Urinary bladder (tissue), 4 donors: ENCODE data around the gene CYP4F3. TPM values are rescaled to one million over a fixed set of nuclear protein-coding genes. Genes with fewer than 3 reads are reported as not detected.
"Not testable (repeated sequence)": the region's sequence is repeated elsewhere in the genome, so short reads cannot be mapped to it uniquely, and the experiment has no call there.

Experiments
- DNase-seq: peaks from one replicate; pipeline ENCODE4 v3.0.0-alpha.2; 2015; ENCODE audit errors: extremely low spot score
- H3K27ac ChIP-seq: one replicate; pipeline ENCODE4 v1.5.1; 2013; ENCODE audit warnings: low read depth, mild to moderate bottlenecking, moderate library complexity
- H3K36me3 ChIP-seq: one replicate; pipeline ENCODE4 v1.6.1; 2013; ENCODE audit warnings: mild to moderate bottlenecking, moderate library complexity; ENCODE audit not compliant: insufficient read depth
- H3K4me1 ChIP-seq: one replicate; pipeline ENCODE4 v1.6.1; 2013; ENCODE audit warnings: mild to moderate bottlenecking, moderate library complexity; ENCODE audit not compliant: insufficient read depth
- H3K4me3 ChIP-seq: one replicate; pipeline ENCODE4 v1.5.1; 2013; ENCODE audit warnings: low read depth, low read length
- WGBS: extraction: QIAGEN DNeasy Blood & Tissue Kit; methylation state at CpG from one replicate; pipeline ENCODE4 v1.1.7; 2013; 5-methylcytosine and 5-hydroxymethylcytosine counted together
- polyA plus RNA-seq: library from polyadenylated mRNA; stranded (reverse); fragments of 200-250 nt; gene quantifications from one replicate; pipeline ENCODE4 v1.2.3, GENCODE V29; 2013
- total RNA-seq: library from RNA; depleted of rRNA; stranded (reverse); fragments of >200 nt; gene quantifications from one replicate; pipeline ENCODE4 v1.2.3, GENCODE V29; 2014
- donor health status: healthy with polysubstance abuse.
- donor health status: healthy.

CYP4F3 gene, protein sequence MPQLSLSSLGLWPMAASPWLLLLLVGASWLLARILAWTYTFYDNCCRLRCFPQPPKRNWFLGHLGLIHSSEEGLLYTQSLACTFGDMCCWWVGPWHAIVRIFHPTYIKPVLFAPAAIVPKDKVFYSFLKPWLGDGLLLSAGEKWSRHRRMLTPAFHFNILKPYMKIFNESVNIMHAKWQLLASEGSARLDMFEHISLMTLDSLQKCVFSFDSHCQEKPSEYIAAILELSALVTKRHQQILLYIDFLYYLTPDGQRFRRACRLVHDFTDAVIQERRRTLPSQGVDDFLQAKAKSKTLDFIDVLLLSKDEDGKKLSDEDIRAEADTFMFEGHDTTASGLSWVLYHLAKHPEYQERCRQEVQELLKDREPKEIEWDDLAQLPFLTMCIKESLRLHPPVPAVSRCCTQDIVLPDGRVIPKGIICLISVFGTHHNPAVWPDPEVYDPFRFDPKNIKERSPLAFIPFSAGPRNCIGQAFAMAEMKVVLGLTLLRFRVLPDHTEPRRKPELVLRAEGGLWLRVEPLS
- total RNA-seq = 0.95 TPM
- 1.3 TPM for polyA plus RNA-seq

DNA sequence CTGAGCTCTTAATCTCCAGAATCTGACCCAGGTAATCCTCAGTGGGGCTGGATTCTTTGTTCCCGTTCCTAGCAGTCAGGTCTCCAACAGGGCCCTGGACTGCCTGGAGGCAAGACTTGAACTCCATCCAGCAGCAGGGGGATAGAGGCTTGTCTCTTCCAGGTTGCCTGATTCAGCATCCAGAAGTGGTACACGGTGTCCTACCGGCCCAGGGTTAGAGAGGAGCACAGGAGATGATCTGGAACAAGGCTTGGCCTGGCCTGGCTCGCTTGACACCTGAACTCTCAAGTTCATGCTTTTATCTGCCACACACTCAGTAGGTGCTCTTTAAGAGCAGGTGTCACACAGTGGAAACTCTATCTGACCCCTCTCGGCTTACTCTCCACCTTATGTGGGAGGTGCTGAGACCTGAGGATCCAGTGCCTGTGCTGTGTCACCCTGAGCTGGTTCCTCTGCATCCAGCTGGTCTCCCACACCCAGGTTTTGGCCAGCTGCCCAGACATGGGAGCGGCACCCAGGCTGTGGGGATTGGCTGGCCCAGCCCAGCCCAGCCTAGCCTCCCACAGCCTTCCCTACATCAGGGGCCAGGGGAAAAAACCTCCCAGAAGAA, at the start of gene CYP4F3:
CYP4F3 (plus strand) TSS at position 604 of the 610 bp plus-strand sequence. CDS start 519 bp downstream, outside the sequence.
- peak within 1 kb of the TSS; percentile 56 for H3K27ac ChIP-seq

DNA sequence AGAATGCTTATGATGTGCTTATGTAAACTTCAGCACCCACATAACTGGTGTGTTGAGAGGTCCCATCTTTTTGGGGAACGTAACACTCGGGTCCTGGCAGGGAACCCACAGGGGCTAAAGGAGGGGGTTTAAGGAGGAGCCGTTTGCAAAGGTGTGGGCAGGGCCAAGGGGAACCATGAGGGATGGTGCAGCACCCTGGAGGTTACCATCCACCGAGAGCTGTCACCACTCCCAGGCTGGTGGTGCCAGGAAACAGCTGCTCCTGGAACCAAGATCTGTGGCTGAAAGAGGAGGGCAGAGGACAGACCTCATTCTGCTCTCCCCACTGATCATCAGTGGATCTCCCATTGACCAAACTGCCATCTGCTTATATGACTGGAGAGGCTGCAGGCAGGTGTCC, 48.9 kb upstream of the CYP4F3 start:
- 65% methylated on average over 4 of the region's 4 CpGs for WGBS
- Histone ChIP-seq H3K4me1 (no peaks in the 10 kb centered on the region), H3K27ac (no peak overlapping the region), H3K36me3 (no peaks in the 10 kb centered on the region), H3K4me3 (no peak overlapping the region)
- no peak for DNase-seq

More for the DNA sequence above, at the start of gene CYP4F3:
- no peak within 1 kb of the TSS for H3K4me3 ChIP-seq
- H3K36me3 ChIP-seq = no peaks in the 10 kb centered on the region
- WGBS = 43% methylated on average over 6 of the region's 6 CpGs
- H3K4me1 ChIP-seq = no peaks in the 10 kb centered on the region
- peak; percentile 81 for DNase-seq

DNA sequence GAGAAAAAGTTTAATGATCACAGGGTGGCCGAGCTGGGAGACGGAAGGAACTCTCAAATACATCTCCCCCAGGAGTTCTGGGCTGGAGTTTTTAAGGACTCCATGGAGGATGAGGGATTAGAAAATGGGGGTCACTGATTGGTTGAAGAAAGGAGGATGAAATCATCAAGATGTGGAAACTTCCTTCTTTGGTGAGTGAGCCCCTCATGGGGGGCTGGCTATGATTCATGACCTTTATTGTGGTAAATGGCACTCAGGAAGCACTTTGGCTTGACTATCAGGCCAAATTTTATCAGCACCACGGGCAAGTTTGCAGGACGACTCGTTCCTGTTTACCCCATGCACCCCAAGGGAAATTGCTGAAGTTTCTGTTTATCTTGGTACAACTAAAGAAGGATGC, 48.2 kb upstream of the CYP4F3 start:
- 28% methylated on average over 5 of the region's 5 CpGs for WGBS
- not testable (repeated sequence) for DNase-seq, H3K4me1 ChIP-seq

DNA sequence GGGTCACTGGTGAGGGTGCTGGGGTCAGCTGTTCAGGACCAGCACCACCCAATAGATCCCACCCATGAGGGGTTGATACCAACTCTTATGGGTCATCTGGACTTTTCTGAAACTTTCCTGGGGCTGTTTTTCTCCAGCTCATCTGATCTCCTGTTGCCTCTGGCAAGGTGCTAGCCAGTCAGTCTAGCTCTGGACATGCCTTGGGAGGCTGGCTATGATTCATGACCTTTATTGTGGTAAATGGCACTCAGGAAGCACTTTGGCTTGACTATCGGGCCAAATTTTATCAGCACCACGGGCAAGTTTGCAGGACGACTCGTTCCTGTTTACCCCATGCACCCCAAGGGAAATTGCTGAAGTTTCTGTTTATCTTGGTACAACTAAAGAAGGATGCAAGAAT, 46.9 kb upstream of the CYP4F3 start:
- not testable (repeated sequence) for H3K36me3 ChIP-seq, H3K4me3 ChIP-seq, DNase-seq, H3K4me1 ChIP-seq, H3K27ac ChIP-seq
- WGBS = 62% methylated on average over 4 of the region's 4 CpGs

More for the DNA sequence above, 48.2 kb upstream of the CYP4F3 start:
- H3K36me3 ChIP-seq, H3K27ac ChIP-seq, H3K4me3 ChIP-seq: not testable (repeated sequence)

DNA sequence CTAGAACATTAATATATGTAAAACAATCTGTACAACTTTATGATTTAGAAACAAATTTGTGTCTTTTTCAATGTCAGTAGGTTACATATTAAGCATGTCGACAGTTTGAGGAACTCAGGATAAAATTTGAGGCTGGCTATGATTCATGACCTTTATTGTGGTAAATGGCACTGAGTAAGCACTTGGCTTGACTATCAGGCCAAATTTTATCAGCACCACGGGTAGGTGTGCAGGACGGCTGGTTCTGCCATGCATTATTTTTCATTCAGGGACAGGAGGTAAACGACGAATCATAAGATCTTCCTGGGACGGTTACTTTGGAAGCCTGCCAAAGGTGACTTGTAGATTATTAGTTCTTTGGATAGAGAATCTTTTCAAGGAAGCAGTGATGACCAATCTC, 45.6 kb upstream of the CYP4F3 start:
- WGBS = 42% methylated on average over 6 of the region's 6 CpGs
- H3K4me1 ChIP-seq = no peaks in the 10 kb centered on the region
- no peak for DNase-seq
- H3K4me3 ChIP-seq = no peak overlapping the region
- H3K36me3 ChIP-seq = no peaks in the 10 kb centered on the region
- H3K27ac ChIP-seq = no peak overlapping the region

DNA sequence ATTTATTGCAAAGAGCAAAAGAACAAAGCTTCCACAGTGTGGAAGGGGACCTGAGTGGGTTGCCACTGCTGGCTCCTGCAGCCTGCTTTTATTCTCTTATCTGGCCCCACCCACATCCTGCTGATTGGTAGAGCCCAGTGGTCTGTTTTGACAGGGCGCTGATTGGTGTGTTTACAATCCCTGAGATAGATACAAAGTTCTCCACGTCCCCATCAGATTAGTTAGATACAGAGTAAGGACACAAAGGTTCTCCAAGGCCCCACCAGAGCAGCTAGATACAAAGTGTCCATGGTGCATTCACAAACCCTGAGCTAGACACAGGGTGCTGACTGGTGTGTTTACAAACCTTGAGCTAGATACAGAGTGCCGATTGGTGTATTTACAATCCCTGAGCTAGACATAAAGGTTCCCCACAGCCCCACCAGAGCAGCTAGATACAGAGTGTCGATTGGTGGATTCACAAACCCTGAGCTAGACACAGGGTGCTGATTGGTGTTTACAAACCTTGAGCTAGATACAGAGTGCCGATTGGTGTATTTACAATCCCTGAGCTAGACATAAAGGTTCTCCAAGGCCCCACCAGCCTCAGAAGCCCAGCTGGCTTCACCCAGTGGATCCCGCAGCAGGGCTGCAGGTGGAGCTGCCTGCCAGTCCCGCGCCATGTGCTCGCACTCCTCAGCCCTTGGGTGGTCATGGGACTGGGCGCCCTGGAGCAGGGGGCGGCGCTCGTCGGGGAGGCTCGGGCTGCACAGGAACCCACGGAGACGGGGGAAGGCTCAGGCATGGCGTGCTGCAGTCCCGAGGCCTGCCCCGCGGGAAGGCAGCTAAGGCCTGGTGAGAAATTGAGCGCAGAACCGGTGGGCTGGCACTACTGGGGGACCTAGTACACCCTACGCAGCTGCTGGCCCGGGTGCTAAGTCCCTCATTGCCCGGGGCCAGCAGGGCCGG, 32.4 kb upstream of the CYP4F3 start:
- H3K4me3 ChIP-seq, DNase-seq, H3K36me3 ChIP-seq, H3K27ac ChIP-seq, H3K4me1 ChIP-seq: not testable (repeated sequence)
- WGBS = 89% methylated on average over 27 of the region's 27 CpGs

DNA sequence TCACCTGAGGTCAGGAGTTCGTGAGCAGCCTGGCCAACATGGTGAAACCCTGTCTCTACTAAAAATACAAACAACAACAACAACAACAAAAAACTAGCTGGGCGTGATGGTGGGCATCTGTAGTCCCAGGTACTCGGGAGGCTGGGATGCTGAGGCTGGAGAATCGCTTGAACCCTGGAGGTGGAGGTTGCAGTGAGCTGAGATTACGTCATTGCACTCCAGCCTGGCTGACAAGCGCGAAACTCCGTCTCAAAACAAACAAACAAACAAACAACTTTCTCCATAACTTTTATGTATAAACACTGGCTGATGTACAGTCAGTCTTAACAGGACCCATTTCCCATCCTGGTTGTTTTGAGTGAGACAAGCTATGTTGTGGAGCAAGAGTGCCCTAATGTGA, 31.4 kb upstream of the CYP4F3 start:
- DNase-seq = no peak
- 87% methylated on average over 8 of the region's 8 CpGs for WGBS
- Histone ChIP-seq H3K27ac (no peak overlapping the region), H3K4me3 (no peak overlapping the region), H3K36me3 (no peaks in the 10 kb centered on the region), H3K4me1 (peaks cover 1% of the 10 kb centered on the region)

DNA sequence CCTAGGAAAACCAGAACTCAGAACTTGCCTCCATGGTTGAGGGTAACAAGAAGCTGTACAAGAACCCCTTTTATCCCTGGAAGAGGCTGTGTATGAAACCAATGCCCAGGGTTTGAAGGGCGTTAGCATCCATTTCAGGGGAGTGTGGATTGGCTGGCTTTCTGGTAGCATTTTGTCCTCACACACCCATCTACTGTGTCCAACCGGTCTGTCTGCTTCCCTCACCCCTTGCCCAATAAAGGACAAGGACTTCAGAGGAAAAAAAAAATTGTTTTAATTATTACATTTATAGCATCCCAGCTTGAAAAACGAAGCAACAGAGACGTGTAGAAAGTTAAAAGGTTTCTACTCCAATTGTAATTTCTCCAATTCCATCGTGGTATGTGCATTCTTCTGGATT, 28.4 kb upstream of the CYP4F3 start:
- Histone ChIP-seq H3K4me1 (peaks cover 1% of the 10 kb centered on the region), H3K27ac (no peak overlapping the region), H3K36me3 (no peaks in the 10 kb centered on the region), H3K4me3 (no peak overlapping the region)
- WGBS = 57% methylated on average over 5 of the region's 5 CpGs
- no peak for DNase-seq

DNA sequence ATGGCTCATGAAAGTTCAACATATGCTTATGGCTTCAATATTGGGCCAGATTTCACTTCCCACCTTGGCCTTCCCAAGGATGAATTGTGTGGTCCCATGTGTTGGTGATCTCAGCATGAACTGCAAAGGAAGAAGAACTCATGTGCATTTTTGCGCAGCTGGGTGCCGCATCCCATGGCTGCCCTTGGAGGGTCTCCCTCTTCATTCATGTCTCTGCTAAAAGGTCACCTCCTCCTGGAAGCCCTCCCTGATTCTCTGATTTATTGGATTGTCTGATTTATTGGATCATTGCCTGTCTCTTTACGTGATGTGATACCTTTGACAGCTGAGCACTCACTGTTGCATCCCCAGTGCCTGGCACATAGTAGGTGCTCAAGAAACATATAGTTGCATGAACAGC, 27.4 kb upstream of the CYP4F3 start:
- no peaks in the 10 kb centered on the region for H3K36me3 ChIP-seq
- WGBS = 90% methylated on average over 3 of the region's 3 CpGs
- H3K4me3 ChIP-seq = no peak overlapping the region
- DNase-seq = no peak
- H3K4me1 ChIP-seq = peaks cover 1% of the 10 kb centered on the region
- no peak overlapping the region for H3K27ac ChIP-seq

DNA sequence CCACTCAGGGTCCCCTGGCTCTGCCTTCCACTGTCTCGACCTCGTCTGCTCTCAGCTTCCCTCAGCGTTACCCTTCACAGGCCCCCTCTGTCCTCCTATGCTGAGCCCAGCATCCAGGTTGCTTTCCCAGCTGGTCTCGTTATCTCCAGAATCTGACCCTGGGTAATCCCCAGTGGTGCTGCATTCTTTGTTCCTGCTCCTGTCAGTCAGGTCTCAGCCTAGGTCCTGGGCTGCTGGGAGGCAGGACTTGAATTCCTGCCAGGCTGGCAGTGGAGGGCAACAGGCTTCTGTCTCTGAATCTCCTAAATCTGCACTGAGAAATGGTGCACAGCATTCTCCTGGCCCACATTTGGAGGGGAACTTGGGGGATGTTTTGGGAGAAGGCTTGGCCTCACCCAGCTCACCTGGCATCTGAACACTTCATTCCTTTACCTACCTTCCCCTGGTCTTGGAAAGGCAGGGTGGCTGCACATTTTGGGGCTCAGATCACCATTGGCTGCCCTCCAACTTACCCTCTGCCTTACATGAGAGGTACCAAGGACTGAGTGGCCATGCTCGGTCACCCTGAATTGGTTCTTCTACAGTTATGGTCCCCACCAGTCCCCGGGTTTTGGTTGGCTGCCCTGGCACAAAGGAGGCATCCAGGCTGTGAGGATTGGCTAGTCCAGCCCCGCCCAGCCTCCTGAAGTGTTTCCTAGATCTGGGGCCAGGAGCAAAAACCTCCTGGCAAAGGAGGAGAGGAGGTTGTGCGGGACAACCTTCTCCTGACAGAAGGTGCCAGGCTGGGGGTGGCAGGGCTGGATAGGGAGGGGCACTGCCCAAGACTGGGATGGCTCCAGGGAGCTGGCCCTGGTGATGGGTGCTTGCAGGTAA, 26.0 kb upstream of the CYP4F3 start, which contains the start of gene CYP4F8:
CYP4F8 (plus strand) TSS at position 712 of the 873 bp plus-strand sequence. CDS start 399 bp downstream, outside the sequence.
- 35% methylated on average over 8 of the region's 8 CpGs for WGBS
- H3K4me1 ChIP-seq = peaks cover 1% of the 10 kb centered on the region
- no peak within 1 kb of the TSS for H3K4me3 ChIP-seq
- no peak within 1 kb of the TSS for H3K27ac ChIP-seq
- no peak for DNase-seq
- H3K36me3 ChIP-seq = no peaks in the 10 kb centered on the region

DNA sequence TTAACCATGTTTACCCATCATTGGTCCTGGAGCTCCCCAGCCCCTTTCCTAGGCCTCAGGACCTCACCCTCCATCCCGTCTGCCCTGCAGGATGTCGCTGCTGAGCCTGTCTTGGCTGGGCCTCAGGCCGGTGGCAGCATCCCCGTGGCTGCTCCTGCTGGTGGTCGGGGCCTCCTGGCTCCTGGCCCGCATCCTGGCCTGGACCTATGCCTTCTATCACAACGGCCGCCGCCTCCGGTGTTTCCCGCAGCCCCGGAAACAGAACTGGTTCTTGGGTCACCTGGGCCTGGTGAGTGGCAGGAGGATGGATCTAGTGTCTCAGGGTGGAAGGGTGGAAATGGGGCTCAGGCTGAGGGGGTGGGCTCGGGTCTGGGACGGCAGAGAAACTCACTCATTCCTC, 25.2 kb upstream of the CYP4F3 start:
- H3K4me1 ChIP-seq = peaks cover 1% of the 10 kb centered on the region
- 62% methylated on average over 14 of the region's 14 CpGs for WGBS
- H3K4me3 ChIP-seq = no peak overlapping the region
- no peak overlapping the region for H3K27ac ChIP-seq
- H3K36me3 ChIP-seq = no peaks in the 10 kb centered on the region
- no peak for DNase-seq

DNA sequence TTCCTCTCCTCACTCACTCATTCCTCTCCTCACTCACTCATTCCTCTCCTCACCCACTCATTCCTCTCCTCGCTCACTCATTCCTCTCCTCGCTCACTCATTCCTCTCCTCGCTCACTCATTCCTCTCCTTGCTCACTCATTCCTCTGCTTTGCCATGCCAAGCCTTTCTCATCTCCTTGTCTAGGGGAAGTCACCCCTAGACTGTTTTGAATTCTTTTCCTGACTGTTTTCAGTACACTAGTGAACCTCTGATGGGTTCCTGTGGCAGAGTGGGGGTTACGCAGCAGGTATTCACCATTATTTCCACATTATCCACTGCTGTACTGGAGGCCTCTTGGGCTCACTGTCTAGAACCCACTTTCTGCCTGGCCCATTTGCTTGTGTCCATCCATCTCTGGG, 24.5 kb upstream of the CYP4F3 start:
- no peak overlapping the region for H3K4me3 ChIP-seq
- H3K27ac ChIP-seq = no peak overlapping the region
- H3K36me3 ChIP-seq = no peaks in the 10 kb centered on the region
- DNase-seq = no peak
- no peaks in the 10 kb centered on the region for H3K4me1 ChIP-seq
- WGBS = 87% methylated on average over 4 of the region's 4 CpGs
